Upper lobe of left lung (tissue), 4 donors: ENCODE measurements around the gene SKOR1.

Source experiments
- CTCF ChIP-seq, 6 experiments: fragments of 450-650 bp in 4 of 6; fragments of 200-600 bp in 2 of 6; sonication (generic) in 2 of 6; IDR thresholded peaks; one replicate each; pipeline ENCODE4 v1.5.1; 2016 to 2019; ENCODE audit warnings: antibody characterized with exemption in 6 of 6
- POLR2A ChIP-seq, 4 donors: fragments of 450-650 bp; IDR thresholded peaks; one replicate each; pipeline ENCODE4 v1.5.1; 2016 to 2017; ENCODE audit warnings: antibody characterized with exemption in 4 of 4, mild to moderate bottlenecking in 2 of 4
- POLR2AphosphoS5 ChIP-seq, 2 donors: sonication (generic); formaldehyde crosslinking; IDR thresholded peaks; one replicate each; pipeline ENCODE4 v1.5.1; 2017; ENCODE audit warnings: antibody characterized with exemption in 2 of 2

GRCh38 chr15:67834581-67835296 lies 9.4 kb downstream of the SKOR1 start:
- TF ChIP-seq POLR2AphosphoS5 (IDR thresholded peaks at IDR 0.05): no peak
- TF ChIP-seq CTCF (IDR thresholded peaks at IDR 0.05): no peak
- TF ChIP-seq POLR2A (IDR thresholded peaks at IDR 0.05): no peak
